Erythroblast (primary cell): ENCODE results near the gene PAK1.

Experiments
- GATA1 ChIP-seq: IDR thresholded peaks from 2 replicates; pipeline ENCODE4 v1.6.1; 2011; ENCODE audit warnings: low read depth, mild to moderate bottlenecking, control low read depth, low read length, moderate library complexity
- POLR2A ChIP-seq: IDR thresholded peaks from 2 replicates; pipeline ENCODE4 v1.6.1; 2011; ENCODE audit warnings: mild to moderate bottlenecking, low read length

DNA sequence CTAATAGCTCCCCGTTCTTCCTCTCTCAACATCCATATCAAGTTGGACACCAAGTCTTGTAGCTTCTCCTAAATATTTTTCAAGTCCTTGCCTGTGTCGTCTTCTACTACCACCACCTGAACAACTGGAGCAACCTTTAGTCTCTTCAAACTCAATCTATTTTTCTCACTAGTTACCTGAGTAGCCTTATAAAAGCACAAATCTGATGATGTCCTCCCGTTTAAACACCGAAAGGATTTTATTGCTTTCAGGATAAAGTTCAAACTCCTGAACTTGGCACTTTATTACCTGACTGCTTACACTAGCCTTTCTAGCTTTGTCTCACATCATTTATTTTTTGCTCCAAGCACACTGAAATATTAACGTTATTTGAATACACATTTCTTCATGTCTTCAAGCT is 1.3 kb upstream of the PAK1 start:
- no peak for TF ChIP-seq POLR2A
- TF ChIP-seq GATA1: no peak
